AG04449 (cell line): ENCODE measurements around the gene E2F6.

ENCODE experiments used
- CTCF ChIA-PET: fragments of 350-600 bp; formaldehyde crosslinking; extraction: SDS; loops from one replicate; lab custom pipeline; 2021; ENCODE audit warnings: antibody characterized with exemption; lab: Yijun Ruan, JAX
- POLR2A ChIA-PET: fragments of 400-600, 350-600 bp; formaldehyde crosslinking; extraction: SDS; loops from one replicate; lab custom pipeline; 2020; ENCODE audit warnings: antibody characterized with exemption, inconsistent platforms; lab: Yijun Ruan, JAX
- DNase-seq: peaks from one replicate; pipeline ENCODE4 v3.0.0-alpha.2; 2010; ENCODE audit warnings: low read depth, low spot score
- H3K4me3 ChIP-seq: 2 replicates; pipeline ENCODE4 v1.5.1; 2011; ENCODE audit warnings: low read depth, mild to moderate bottlenecking, control low read depth, low read length
- CTCF ChIP-seq: IDR thresholded peaks from one replicate; pipeline ENCODE4 v1.5.1; 2011; ENCODE audit warnings: mild to moderate bottlenecking, moderate library complexity, low read length, control low read depth, inconsistent platforms; ENCODE audit not compliant: insufficient read depth; ENCODE audit errors: missing control alignments

E2F6 gene

GRCh38 chr2:11495844-11496681 lies 30.1 kb upstream of the E2F6 start:
- CTCF ChIA-PET: interaction anchor here (1.4 kb wide), 1 partner anchor 19 kb away, joined by 8 read pairs; no protein-coding TSS in a partner anchor
- TF ChIP-seq CTCF: no peak
- POLR2A ChIA-PET: no interaction called here
- H3K4me3 ChIP-seq: no peak overlapping the region
- no peak for DNase-seq

GRCh38 chr2:11494310-11494709 lies 28.3 kb upstream of the E2F6 start:
- POLR2A ChIA-PET: no interaction called here
- CTCF ChIA-PET: interaction anchor here (1.1 to 1.2 kb wide), 3 partner anchors 14 to 16 kb away, joined by 3 read pairs; no protein-coding TSS in a partner anchor
- TF ChIP-seq CTCF: no peak

GRCh38 chr2:11493282-11493681 lies 27.3 kb upstream of the E2F6 start:
- H3K4me3 ChIP-seq: no peak overlapping the region
- POLR2A ChIA-PET: no interaction called here
- TF ChIP-seq CTCF: no peak
- no peak for DNase-seq
- CTCF ChIA-PET: interaction anchor here (1.2 kb wide), 1 partner anchor 15 kb away, joined by 3 read pairs; no protein-coding TSS in a partner anchor

More at GRCh38 chr2:11494310-11494709, 28.3 kb upstream of the E2F6 start:
- DNase-seq: no peak
- no peak overlapping the region for H3K4me3 ChIP-seq

GRCh38 chr2:11492720-11493119 lies 26.8 kb upstream of the E2F6 start:
- no peak for DNase-seq
- H3K4me3 ChIP-seq: no peak overlapping the region
- CTCF ChIA-PET: interaction anchor here (16.7 kb wide), 1 partner anchor 90 kb away, joined by 409 read pairs; no protein-coding TSS in a partner anchor
- no peak for TF ChIP-seq CTCF
- POLR2A ChIA-PET: interaction anchor here (0.7 kb wide), 1 partner anchor 70 kb away, joined by 3 read pairs; no protein-coding TSS in a partner anchor

GRCh38 chr2:11492244-11492643 lies 26.3 kb upstream of the E2F6 start:
- POLR2A ChIA-PET: interaction anchor here (0.7 kb wide), 1 partner anchor 71 kb away, joined by 3 read pairs; no protein-coding TSS in a partner anchor
- no peak for TF ChIP-seq CTCF
- CTCF ChIA-PET: interaction anchor here (1.4 to 16.7 kb wide), 2 partner anchors 14 to 90 kb away, joined by 4 to 409 read pairs; no protein-coding TSS in a partner anchor
- H3K4me3 ChIP-seq: no peak overlapping the region
- DNase-seq: no peak

GRCh38 chr2:11491348-11491933 lies 25.5 kb upstream of the E2F6 start:
- DNase-seq: no peak
- POLR2A ChIA-PET: no interaction called here
- CTCF ChIA-PET: interaction anchor here (1.0 to 16.7 kb wide), 4 partner anchors 10 to 91 kb away, joined by 3 to 409 read pairs (median 4); no protein-coding TSS in a partner anchor

More at GRCh38 chr2:11491348-11491933, 25.5 kb upstream of the E2F6 start:
- no peak overlapping the region for H3K4me3 ChIP-seq
- no peak for TF ChIP-seq CTCF
